Omental fat pad (tissue), 4 donors: ENCODE measurements around the gene RBM22. TPM values are rescaled to one million over a fixed set of nuclear protein-coding genes. Genes with fewer than 3 reads are reported as not detected.
"Not testable (repeated sequence)": the region's sequence is repeated elsewhere in the genome, so short reads cannot be mapped to it uniquely, and the experiment has no call there.

Experiments
- ATAC-seq: fragments of 150-250 bp; one replicate; pipeline ENCODE4 v1.9.1; 2016; ENCODE audit warnings: mild to moderate bottlenecking, moderate library complexity; ENCODE audit not compliant: low FRiP score
- DNase-seq: peaks from one replicate; pipeline ENCODE4 v3.0.0-alpha.2; 2019; ENCODE audit warnings: low spot score
- CTCF ChIP-seq, 3 donors: fragments of 450-650 bp; IDR thresholded peaks; one replicate each; pipeline ENCODE4 v1.5.1; 2016 to 2017; ENCODE audit warnings: antibody characterized with exemption in 3 of 3, mild to moderate bottlenecking in 3 of 3, moderate library complexity in 2 of 3
- total RNA-seq, 4 donors: library from RNA; depleted of rRNA; stranded (reverse); fragments of >200 nt; gene quantifications; one replicate each; pipeline ENCODE4 v1.1.0, GENCODE V29; 2016

RBM22 gene
- 10 to 100 TPM; 38.3 to 42.0 (median 40.5) TPM for total RNA-seq

- peak; percentile 93 for ATAC-seq
- peak; percentile 76 for DNase-seq
- TF ChIP-seq CTCF (IDR thresholded peaks at IDR 0.05): no peak
Measured at GRCh38 chr5:150700594-150701377, at the start of gene RBM22. Gene RBM22, minus strand, starts transcription at chr5:150701062. Its CDS starts 77 bp downstream, at chr5:150700985.

GRCh38 chr5:150750469-150750868, 49.6 kb upstream of the RBM22 start:
- no peak for TF ChIP-seq CTCF (IDR thresholded peaks at IDR 0.05)
- no peak for DNase-seq
- ATAC-seq: no peak

GRCh38 chr5:150743142-150743488, 42.3 kb upstream of the RBM22 start:
- not testable (repeated sequence) for DNase-seq, ATAC-seq

GRCh38 chr5:150742455-150743141, 41.7 kb upstream of the RBM22 start:
- not testable (repeated sequence) for DNase-seq
- ATAC-seq: peak; percentile 64

GRCh38 chr5:150740992-150741391, 40.1 kb upstream of the RBM22 start:
- ATAC-seq (no peak), DNase-seq (no peak)

GRCh38 chr5:150738862-150739261, 38.0 kb upstream of the RBM22 start:
- ATAC-seq (no peak), DNase-seq (no peak)
- TF ChIP-seq CTCF (IDR thresholded peaks at IDR 0.05): no peak

More at GRCh38 chr5:150740992-150741391, 40.1 kb upstream of the RBM22 start:
- TF ChIP-seq CTCF (IDR thresholded peaks at IDR 0.05): no peak

- DNase-seq (no peak), ATAC-seq (peak; percentile 41)
- no peak for TF ChIP-seq CTCF (IDR thresholded peaks at IDR 0.05)
Measured at GRCh38 chr5:150734579-150735384, 33.9 kb upstream of the RBM22 start.
